HG02642 (cell line): Measurements from ENCODE around the gene SH3BP5L.

ENCODE experiments used
- ATAC-seq: cut with Tn5 transposase; IDR thresholded peaks from one replicate; pipeline ENCODE4 v1.9.1; 2021; ENCODE audit warnings: mild to moderate bottlenecking; ENCODE audit not compliant: unreplicated experiment, poor library complexity

SH3BP5L gene

DNA sequence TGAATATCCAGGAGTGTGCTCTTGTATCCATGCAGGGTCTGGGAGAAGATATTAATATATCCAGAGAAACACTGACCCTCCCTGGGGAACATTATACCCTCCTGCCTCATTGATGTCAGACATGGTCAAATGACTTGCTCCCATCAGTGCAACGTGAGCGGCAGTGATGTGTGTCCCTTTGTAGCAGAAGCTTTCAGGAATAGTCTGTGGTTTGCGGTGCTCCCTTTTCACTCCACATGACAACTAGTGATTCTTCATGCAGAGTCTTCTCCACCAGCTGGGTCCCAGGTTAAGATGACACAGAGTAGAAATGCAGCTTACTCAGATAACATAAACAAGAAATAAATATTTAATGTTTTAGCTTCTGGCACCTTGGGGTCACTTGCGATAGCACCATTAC, 38.3 kb downstream of the SH3BP5L start:
- no peak for ATAC-seq

DNA sequence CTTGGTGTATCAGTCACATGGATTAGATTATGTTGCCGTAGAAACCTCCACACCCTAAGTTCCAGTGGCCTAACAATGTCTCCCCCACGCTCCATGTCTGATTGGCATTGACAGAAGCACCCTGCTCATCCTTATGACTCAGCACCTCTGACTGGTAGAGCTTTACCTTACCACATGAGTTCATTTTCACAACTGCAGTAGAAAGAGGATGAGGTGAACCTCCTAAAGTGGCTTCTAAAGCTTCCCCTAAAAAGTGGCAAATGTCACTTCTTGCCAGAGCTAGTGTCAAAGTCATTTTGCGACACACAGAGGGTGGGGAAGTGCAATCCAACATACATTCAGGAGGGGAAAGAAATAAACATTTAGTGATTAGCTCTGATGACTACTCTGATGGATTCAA, 39.6 kb downstream of the SH3BP5L start:
- no peak for ATAC-seq

DNA sequence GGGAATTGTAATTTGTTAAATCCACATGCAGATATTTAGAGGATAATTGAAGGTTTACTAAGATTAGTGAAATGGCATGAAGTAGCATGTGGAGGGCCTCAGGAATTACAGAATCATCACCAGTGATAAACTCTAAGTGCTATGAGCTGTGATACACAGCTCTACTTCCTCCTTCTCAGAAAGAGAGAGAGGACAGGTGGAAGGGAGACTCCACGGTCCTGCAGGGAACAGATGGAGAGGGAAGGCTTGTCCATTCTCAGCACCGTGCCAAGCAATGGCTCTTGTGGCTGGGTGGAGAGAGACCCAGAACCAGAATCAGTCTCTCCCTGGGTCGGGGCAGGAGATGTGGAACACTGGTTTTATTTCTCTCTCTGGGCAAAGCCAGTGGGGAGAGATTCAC, 42.3 kb downstream of the SH3BP5L start:
- ATAC-seq, result no peak

DNA sequence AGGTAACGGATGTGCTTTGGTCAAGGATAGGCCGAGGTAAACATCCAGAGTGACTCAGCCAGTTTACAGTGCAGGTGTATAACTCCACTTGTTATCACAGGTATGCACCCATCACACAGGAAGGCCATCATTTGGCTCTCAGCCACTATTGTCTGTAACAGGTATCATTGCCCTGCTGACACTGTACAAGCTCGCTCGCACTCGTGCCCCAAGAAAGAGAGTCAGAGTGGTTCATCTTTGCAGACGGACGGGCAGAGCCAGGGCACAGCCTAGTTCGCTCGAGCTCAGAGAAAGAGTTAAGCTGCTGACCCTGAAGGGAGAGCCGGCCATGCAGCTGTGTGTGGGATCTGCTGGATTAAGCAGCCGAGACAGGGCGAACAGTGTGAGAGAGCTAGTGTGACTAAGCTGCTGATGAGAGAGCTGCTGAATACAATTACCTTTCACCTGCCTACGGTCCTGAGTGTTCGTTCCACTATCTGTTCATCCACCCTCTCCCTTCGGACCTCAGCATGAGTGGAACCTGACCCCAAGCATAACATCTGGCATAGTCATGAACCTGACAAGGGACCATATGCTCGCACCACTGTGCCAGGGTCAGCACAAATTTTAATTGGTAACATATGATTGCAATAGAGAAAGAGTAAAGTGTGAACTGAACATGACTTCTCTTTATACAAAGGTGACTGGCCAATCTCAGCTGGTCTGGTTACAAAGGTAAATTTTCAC, 43.1 kb downstream of the SH3BP5L start:
- ATAC-seq, result no peak

DNA sequence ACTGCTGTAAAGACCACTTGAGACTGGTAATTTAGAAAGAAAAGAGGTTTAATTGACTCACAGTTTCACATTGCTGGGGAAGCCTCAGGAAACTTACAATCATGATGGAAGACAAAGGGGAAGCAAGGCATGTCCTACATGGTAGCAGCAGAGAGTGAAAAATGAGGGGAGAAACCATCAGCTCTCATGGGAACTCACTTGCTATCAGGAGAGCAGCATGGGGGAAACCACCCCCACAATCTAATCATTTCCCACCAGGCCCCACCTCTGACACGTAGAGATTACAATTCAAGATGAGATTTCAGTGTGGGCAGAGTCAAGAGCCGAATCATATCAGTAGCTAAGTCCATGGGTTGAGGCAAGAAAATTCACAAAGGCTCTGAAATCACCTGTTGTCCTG, 46.4 kb downstream of the SH3BP5L start:
- no peak for ATAC-seq

DNA sequence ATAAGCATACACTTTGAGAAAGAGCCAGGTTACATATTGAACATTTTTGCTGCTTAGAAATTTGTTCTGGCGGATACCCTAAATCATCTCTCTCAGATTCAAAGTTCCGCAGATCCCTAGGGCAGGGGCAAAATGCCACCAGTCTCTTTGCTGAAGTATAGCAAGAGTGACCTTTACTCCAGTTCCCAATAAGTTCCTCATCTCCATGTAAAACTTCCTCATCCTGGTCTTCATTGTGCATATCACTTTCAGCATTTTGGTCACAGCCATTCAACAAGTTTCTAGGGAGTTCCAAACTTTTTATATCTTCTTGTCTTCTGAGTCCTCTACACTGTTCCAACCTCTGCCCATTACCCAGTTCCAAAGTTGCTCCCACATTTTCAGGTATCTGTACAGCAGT, 46.8 kb downstream of the SH3BP5L start:
- ATAC-seq, result no peak

DNA sequence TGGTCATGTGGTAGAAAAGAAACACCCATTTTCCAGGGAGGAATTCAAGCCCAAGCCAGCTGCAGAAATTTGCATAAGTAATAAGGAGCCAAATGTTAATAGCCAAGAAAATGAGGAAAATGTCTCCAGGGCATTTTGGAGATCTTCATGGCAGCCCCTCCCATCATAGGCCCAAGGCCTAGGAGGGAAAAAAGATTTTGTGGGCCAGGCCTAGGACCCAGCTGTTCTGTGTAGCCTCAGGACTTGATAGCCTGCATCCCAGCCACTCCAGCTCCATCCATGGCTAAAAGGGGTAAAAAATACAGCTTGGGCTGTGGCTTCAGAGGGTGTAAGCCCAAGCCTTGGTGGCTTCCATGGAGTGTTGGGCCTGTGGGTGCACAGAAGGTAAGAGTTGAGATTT, 48.7 kb downstream of the SH3BP5L start:
- ATAC-seq, result no peak

DNA sequence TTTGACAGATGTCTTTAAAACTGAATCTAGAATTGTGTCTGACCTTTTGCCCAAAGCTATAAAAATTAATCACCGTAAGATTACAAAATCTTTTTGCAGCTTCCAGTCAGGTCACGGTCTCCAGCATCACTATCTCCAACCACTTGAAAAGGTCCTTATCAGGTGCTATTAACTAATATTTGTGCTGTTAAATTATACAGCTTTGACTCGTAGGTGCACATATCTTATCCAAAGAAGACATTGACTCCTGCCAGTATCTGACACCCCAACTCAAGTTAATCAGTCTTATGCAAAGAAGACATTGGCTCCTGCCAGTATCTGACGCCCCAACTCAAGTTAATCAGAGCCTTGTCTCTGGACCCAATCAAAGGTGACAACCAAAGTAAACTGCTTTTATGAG, 50.3 kb downstream of the SH3BP5L start:
- ATAC-seq, result no peak
